Renal cortex interstitium (tissue), 11 donors: ENCODE results near the gene GSC2. TPM values are rescaled to one million over a fixed set of nuclear protein-coding genes. Genes with fewer than 3 reads are reported as not detected.

ENCODE experiments used
- DNase-seq, 11 donors: peaks; one replicate each; pipeline ENCODE4 v3.0.0-alpha.2; 2013; ENCODE audit warnings: low read depth in 9 of 11, low spot score in 4 of 11; ENCODE audit errors: extremely low read depth in 1 of 11
- polyA plus RNA-seq, 3 donors: library from polyadenylated mRNA; unstranded; fragments of 120-200 nt; gene quantifications; one replicate each; pipeline ENCODE4 v1.2.1, GENCODE V29; 2013; ENCODE audit not compliant: insufficient read length in 3 of 3

GSC2 gene
- polyA plus RNA-seq, 3 donors: not detected

- DNase-seq: no peak
Observed at GRCh38 chr22:19125474-19126308, 24.4 kb downstream of the GSC2 start.

DNA sequence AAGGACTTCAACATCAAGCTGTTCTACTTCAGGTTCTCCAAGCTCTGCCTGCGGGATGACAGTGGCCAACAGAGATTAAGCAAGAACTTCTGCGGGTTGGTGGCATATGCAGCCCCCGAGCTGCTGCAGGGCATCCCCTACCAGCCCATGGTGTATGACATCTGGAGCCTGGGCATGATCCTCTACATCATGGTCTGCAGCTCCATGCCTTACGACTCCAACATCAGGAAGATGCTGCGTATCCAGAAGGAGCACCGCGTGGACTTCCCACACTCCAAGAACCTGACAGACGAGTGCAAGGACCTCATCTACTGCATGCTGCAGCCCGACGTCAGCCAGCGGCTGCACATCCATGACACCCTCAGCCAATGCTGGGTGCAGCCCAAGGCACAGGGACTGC, 25.1 kb downstream of the GSC2 start:
- no peak for DNase-seq

DNA sequence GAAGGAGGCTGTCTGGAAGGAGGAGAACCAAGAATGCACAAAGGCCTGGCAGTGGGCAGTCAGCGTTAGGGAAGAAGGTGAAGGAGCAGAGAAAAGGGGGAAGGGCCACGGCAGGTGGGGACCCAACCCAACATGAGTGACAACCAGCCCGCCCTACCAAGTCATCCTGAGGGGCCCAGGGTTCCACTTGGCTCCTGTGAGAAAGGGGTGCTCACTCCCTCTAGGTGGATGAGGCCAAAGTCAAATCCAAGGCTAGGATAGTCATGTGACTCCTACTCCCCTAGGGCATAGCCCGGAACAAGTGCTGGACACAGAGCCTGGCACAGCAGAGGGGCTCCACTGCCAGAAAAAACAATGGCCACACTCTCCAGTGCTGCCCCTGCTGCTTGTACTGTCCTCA, 25.7 kb downstream of the GSC2 start:
- DNase-seq: no peak

DNA sequence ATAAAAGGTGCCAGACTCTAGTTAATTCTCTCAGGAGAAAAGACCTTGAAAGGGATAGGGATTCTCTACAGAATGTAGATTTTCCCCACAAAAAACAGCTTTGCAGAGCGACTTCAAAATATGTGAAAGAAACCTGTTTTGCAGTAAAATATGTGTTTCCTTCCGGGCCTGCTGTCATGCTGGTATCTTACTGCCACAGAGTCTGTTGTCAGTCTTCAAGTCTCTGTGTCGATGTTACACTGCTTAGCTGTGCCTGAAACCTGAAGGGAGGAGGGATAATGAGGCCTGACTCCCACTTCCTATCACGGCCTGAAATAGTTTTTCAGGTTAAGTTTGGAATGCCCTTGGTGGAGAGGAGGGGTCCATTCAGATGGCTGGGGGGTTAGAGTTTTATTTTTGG, 26.2 kb downstream of the GSC2 start:
- DNase-seq: no peak

- DNase-seq: peak in 2 of 11 donors; percentile 13 to 20
Observed at GRCh38 chr22:19122752-19123492, 27.2 kb downstream of the GSC2 start.

DNA sequence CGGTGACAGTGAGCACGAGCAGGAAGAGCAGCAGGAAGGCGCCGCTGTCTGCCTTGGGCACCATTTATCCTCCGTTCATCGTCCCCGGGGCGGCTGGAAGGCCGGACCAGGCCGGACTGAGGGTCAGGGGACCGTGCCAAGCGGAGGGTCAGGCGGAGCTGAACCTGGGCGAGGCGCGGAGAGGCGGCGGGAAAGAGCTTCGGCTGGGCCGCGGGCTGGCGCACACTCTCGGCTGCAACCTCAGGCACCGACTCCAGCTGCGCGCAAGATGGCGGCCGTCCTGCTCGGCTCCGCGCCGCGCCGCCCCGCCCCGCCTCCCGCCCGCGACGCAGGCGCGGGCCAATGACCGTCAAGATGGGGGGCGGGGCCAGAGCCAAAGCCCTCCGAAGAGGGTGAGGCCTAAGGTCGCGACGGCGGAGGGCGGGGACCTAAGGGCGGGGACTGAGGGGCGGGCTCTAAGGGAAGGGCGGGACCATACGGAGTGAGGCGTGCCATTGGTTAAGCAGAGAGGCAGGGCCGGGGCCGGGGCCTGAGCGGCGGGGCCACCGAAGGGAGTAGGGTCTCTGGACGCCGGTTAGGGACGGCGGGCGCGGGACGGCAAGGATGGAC, 27.8 kb downstream of the GSC2 start, which contains the start of gene DGCR2:
DGCR2 (minus strand) TSS at position 270 of the 609 bp plus-strand sequence; CDS start at position 64, 206 bp downstream.
- peak; percentile 84 to 97 (median 95) for DNase-seq

GRCh38 chr22:19121631-19122142, 28.4 kb downstream of the GSC2 start:
- peak in 5 of 11 donors; percentile 17 to 30 (median 25) for DNase-seq

GRCh38 chr22:19120829-19121630, 29.1 kb downstream of the GSC2 start:
- DNase-seq: peak in 4 of 11 donors; percentile 15 to 41 (median 30)

GRCh38 chr22:19119949-19120348, 30.1 kb downstream of the GSC2 start:
- no peak for DNase-seq

GRCh38 chr22:19118329-19118880, 31.7 kb downstream of the GSC2 start:
- DNase-seq: no peak

- DNase-seq: no peak
Observed at GRCh38 chr22:19117111-19117512, 33.0 kb downstream of the GSC2 start.

DNA sequence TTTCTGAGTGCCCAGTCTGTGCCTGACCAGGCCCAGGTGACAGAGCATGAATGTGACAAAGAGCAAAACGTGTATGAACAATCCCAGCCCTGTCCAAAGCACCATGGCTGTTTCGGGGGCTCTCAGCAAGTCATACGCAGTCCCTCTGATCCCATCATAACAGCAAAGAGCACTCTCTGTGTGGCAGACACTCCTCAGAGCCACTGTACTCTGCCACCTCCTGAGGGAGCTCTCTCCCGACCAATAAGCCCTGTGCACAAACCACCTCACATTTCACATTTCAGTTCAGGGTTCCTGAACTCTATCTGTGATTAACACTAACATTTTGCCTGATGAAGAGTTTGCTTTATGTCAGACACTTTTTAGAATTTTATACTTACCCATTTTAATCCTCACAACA, 34.5 kb downstream of the GSC2 start:
- DNase-seq: no peak

GRCh38 chr22:19114984-19115552, 35.0 kb downstream of the GSC2 start:
- DNase-seq: no peak

DNA sequence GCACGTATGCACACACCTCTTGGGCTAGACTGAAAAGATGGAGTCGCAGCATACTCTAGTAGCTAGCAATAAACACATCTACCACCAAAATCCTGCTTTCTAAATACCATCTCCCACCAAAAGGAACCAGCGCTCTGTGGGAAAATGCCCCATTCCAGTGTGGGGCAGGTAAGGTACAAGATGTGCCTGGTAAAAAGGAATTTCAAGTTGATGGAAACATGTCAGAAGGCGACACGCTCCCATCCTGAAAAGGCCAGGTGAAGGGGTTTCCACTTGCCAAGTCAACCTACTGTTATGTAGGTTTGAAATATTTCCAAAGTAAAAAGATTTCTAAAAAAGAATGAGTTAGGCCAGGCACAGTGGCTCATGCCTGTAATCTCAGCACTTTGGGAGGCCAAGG, 36.7 kb downstream of the GSC2 start:
- no peak for DNase-seq

DNA sequence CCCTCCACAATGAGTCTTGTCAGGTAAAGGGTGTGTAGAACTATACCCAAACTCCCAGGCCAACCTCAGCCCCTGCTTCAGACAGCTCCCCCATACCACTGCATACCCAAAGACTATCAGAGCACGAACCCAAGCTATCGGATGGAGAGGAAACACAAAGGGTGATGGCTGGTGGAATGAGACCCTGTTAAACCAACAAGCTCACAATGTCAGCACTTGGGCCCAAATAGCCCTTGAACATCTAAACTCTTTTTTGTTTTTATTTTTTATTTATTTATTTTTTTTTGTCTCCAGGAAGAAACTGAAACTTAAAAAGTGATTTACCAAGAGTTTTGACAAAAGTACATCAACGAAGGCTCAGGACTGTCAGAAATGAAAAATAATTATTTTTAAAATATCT, 38.5 kb downstream of the GSC2 start:
- DNase-seq: no peak

DNA sequence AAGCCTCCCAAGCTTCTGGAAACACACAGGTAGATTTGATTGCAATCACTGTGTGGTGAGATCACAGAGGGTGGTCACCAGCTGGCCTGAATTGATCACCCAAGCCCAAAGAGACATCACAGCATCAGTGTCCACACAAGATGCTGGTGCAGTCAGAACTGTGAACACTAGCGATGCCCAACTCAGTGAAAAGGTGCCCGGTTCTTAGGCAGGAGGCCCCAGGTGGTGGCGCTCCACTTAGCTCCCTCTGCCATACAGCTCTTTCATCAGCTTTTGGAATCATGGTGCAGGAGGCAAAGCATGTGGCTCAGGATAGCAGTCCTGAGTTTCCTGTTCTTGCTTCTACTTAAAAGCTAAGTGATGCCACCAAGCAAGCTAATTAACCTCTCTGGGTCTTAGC, 39.0 kb downstream of the GSC2 start:
- DNase-seq: no peak

GRCh38 chr22:19110646-19111045, 39.4 kb downstream of the GSC2 start:
- DNase-seq: no peak

GRCh38 chr22:19110064-19110458, 40.0 kb downstream of the GSC2 start:
- DNase-seq: no peak
